GM21360 (cell line): ENCODE measurements around the gene PLEKHF1.
"Not testable (repeated sequence)": the region's sequence is repeated elsewhere in the genome, so short reads cannot be mapped to it uniquely, and the experiment has no call there.

Source experiments
- ATAC-seq: cut with Tn5 transposase; IDR thresholded peaks from one replicate; pipeline ENCODE4 v1.9.1; 2021; ENCODE audit warnings: mild to moderate bottlenecking, moderate library complexity; ENCODE audit not compliant: unreplicated experiment

Gene PLEKHF1

DNA sequence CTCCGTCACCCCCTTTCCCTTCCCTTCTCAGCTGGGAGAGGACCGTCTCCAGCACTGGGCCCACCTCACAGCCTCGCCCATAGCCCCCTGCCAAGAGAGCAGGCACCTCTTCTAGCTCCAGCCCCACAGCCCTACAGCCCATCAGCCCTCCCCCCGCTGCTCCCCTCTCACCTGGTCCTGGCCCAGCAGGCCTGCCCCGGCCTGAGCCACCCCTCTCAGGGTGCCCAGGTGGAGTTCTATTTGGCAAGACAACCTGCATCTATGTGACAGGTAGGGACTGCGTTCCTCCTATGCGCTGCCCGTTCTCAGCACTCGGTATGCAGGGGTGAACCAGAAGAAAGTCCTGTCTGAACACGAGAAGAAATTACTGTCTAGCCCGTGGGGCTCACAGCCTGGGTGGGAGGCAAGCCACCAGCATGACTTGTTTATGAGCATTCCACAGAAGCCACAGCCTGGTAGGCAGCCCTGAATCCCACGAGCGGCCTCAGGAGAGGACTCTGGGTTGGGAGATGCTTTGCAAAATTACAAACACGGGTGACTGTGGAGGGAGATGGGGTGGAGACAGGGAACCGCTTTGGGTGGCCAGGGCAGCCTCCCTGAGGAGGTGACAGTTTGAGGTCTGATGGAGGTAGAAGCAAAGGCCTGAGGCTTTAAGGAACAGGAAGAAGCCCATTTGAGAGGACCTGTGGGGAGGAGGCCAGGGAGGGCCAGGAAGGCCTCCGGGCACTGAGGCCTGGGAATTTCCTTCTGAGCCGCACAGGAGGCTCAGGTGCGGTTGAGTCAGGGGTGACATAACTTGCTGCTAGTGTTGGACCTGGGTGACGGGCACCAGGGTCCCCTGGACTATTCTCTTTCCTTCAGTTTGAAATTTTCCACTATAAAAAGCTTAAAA, 1.2 kb upstream of the PLEKHF1 start:
- no peak for ATAC-seq

DNA sequence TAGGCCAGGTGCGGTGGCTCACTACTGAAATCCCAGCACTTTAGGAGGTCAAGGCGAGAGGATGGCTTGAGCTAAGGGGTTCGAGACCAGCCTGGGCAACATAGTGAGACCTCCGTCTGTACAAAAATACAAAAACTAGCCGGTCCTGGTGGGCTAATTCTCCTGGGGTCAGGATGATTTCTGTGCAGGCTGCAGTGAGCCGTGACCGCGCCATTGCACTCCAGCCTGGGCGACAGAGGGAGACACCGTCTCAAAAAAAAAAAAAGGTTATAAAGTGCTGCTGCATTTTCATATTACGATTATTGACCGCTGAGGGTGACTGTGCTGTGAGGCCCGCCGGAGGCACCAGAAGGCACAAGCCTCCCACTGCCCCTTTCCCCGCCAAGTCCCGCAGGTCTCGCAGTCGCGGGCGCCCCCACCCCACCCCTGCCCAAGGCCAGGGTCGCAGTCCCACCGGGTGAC, 477 bp upstream of the PLEKHF1 start:
- ATAC-seq: no peak

DNA sequence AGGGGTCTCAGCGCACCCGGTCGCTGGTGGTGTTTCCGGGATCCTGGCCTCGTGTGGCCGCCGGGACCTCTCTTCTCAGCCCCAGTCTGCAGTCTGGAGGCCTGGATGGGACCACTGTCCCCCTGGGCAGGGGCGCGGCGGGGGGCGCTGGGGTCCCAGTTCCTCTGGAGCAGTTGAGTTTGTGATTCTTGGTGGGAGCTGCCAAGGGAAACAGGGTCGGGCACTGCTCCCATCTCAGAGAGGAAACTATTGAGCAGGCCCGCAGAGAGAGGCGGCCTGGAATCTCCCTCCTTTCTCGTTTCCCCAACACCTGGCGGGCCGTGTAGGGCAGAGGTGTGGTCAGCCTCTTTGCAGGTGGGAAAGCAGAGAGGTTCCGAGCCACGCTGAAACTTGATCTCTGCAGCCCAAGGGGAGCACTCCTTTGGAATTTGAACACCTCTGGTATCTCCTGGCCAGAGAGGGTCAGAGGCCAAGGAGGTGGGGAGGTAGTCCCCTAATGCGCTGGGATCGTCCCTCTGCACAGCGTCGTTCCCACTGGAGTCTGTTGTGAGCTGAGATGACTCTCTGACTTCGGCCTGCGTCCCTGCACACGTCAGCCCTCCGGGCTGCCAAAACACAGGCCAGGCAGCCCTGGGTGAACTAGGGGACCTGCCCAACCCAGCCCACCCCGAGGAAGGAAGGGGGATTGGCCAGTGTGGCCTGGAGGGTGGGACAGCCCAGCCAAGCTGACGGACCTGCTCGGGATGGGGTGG, 741 bp downstream of the PLEKHF1 start:
- ATAC-seq: no peak

DNA sequence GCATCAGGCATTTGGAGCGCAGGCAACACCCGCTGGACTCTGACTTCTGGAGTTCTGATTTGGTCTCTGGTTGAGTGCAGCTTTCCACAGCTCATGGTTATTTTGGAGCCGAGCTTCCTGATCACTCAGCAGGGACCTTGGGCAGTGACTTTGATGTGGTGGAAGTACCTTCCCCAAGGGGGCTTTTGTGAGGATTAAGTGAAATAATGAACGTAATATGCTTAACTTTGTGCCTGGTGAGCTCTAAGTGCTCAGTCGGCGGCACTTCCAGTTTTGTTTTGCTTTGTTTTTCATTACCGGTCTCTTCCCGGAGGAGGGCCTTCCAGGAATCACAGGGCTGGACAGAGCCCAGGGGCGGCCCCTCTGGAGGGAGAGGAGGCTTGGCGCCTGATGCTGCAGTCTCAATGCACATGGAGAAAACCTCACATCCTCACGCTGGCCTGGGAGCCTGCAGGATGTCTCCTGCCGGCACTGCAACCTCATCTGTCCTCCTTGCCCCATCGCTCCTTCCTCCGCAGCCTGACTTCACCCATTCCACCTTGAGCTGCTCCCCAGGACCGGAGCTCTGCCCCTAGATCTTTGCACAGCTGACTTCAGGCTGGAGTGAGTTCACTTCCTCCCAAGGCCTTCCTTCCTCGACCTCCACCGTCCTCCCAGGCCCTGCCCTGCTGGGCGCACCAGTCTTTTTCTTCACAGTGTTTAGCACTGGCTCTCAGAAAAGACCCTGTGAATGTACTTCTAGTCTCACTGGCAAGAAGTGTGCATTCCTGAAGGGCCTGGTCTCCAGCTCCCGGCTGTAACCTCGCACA, 1.5 kb downstream of the PLEKHF1 start:
- ATAC-seq: no peak

DNA sequence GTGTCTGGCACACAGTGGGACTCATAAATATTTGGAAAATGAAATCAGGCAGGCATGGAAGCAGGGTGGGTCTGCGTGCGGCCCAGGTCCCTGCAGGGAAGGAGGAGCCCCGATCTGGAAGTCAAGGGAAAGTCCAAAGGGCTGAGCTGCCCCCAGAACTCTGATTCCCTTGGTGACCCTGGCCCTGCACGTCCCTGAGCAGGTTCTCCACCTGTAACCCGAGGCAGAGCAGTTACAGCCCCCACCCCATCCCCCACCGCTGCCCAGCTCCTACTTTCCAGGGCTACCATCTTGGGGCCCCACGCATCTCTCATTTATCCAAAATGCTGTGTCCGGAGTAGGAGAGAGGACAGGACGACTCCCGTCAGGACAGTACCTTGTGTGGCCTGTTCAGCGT, 2.1 kb downstream of the PLEKHF1 start:
- no peak for ATAC-seq

DNA sequence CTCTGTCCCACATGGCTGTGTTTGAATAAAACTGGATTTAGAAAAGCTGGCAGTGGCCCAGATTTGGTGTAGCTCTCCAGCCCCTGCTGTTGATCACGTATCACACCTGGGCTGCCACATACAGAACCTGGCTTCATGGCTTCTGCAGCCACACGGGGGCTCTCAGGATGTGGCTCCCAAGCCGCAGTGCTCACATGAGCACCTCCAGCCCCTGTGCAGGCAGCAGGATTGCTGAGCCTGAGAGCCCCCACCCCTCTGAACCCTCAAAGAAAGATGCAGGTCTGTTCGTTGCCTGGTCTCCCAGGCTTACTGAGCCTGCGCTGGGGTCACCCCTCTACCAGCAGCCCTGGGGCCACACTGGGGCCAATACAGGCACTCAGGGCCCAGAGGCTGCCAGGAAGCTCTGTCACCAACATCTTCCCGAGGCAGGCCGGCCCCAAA, 2.7 kb downstream of the PLEKHF1 start:
- no peak for ATAC-seq

DNA sequence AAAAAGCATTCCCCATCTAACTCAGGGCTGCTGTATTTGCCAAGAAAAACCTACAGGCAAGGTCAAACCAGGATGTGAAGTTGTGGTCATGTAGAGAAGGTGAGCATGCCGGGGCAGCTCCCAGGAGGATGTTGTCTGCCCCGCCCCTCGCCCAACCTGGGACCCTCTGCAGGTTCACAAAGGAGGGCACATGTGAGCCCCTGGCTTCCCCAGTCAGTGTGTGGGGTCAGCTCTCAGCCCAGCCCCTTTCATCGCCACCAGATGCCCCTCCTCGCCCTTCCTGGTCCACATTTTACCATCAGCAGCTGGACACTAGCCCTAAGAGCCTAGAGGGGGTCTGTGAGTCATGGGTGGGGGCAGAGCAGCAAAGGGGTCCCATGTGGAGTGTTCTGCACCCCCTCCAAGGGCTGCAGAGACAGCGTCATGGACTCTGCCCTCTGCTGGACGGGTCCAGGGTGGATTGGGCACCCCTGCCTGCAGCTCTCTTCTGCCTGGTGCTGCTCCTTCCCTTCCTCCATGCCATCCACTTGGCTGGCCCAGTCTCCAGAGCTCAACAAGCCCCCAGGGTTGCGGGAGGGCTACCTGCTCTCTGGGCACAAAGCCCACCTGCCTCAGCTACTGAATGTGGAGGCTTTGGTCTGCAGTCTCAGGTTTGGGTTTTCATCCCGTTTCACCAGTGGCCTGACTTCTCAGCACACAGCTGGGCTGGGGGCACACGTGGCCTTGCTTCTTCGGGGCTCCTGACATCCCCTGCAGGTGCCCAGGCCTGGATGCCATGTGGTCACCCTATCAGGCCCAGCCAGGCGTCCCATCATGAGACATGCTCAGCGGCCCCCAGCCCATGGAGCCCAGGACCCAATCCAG, 3.7 kb downstream of the PLEKHF1 start:
- no peak for ATAC-seq

DNA sequence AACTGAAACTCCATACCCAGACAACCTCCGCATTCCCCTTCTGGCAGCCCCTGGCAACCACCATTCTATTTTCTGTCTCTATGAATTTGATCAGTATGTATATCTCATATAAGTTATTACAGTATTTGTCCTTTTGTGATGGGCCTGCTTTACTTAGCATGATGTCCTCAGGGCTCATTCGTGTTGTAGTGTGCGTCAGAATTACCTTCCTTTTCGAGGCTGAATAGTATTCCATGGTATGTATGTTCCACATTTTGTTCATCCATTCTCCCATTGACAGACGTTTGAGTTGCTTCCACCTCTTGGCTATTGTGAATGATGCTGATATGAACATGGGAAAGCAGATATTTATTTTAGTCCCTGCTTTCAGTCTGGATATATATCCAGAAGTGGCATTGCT, 5.0 kb downstream of the PLEKHF1 start:
- ATAC-seq: no peak

DNA sequence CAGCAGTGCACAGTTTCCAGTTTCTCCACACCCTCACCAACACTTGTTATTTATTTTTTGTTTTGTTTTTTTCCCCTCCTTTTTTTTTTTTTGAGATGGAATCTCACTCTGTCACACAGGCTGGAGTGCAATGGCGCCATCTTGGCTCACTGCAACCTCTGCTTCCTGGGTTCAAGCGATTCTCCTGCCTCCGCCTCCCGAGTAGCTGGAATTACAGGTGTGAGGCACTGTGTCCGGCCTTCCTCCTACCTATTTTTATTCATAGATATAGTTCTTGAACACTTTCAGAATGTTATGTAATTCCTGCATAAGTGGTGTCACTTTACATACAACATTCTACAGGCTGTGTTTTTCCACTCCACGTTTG, 5.7 kb downstream of the PLEKHF1 start:
- not testable (repeated sequence) for ATAC-seq

DNA sequence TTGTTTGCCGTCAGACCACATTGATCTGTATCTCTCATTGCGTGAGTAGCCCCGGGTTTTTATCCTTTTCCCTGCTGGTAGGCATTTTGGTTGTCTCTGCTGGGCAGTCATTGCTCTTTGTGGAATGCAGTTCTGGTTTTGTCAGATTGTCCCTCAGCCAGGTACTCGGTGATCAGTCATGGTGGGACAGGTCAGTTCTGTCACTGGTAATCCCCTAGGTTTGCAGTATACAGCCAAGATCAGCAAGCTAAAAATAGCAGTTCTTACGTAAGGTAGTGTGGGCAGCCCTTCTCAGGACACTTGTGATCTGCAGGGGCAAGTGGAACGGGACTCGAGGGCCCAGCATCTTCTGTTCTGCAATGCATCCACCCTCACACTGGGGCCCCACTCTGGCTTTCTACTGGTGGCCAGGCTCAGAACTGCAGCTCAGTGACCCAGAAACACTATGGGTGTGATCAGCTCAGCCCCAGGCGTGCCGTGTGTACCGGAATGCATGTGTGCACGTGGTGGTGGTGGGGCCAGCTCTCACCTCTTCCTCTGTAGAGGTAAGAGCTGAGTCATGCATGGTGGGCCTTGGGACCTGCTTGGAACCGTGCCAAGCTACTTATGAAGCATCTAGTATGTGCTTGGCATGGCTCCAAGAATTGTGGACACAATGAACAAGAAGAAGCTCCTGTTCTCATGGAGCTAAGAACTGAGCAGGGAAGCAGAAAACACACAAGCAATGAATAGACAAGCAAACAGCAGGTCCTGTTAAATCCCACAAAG, 6.3 kb downstream of the PLEKHF1 start:
- peak; percentile 77 for ATAC-seq

DNA sequence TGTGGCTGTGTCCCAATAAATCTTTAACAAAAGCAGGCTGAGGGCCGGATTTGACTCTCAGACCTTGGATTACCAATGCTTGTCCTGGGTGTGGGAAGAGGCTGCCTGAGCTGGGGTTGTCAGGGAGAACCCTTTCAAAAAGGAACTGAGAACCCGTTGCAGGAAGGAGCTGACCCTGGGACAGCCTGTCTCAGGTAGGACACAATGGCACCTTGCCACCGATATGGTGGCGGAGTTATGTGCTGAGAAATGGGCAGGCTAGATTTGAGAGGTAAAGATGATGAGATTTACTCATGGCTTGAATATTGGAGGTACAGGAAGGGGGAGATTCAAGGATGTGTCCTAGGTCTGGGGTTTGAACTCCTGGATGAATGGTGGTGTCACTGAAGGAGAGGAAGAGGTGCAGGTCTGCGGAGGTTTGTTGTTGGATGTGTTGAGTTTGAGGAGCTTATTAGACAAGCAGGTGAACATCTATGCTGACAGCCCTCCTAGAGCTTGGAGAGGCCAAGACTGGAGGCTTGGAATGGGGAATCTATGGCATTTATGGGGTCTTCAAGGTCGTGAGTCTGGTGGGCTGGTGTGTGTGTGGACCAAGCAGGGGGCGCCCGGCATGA, 7.2 kb downstream of the PLEKHF1 start:
- no peak for ATAC-seq

DNA sequence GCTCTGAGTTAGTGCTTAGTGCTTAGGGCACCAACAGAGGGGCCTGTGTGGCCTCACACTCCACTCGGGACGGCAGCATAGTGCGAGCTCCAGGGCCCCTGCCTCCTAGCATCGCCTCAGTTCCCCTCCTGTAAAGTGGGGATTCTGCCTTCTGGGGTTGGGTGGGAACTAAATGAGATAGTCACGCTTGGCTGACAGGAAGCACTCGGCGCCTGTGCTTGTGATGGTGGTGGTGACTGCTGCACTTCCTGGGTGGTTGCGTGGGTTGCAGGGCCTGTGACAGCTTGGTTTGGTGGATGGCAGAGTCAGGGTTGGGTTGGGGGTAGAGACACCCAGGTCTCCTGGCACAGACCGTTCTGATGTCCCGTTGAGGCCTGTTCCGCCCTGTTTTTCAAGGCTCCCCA, 7.7 kb downstream of the PLEKHF1 start:
- ATAC-seq: no peak

DNA sequence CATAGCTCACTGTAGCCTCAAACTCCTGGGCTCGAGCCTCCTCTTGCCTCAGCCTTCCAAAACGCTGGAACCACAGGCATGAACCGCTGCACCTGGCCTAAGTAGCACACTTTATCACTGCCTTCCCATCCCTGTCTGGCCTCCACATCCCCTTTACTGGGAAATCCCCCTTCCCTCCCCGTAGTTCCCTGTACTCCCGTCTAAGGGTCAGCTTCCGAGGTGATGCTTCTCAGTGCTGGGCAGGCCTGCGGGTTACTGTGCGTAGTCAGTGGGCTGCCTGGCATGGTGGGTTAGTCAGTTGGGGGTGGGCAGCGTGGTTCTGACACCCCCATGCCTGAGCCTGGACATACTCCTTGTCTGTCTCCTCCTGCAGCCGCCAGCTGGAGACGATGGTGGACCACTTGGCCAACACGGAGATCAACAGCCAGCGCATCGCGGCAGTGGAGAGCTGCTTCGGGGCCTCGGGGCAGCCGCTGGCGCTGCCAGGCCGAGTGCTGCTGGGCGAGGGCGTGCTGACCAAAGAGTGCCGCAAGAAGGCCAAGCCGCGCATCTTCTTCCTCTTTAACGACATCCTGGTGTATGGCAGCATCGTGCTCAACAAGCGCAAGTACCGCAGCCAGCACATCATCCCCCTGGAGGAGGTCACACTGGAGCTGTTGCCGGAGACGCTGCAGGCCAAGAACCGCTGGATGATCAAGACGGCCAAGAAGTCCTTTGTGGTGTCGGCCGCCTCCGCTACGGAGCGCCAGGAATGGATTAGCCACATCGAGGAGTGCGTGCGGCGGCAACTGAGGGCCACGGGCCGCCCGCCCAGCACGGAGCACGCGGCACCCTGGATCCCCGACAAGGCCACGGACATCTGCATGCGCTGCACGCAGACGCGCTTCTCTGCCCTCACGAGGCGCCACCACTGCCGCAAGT, 8.4 kb downstream of the PLEKHF1 start:
- no peak for ATAC-seq

DNA sequence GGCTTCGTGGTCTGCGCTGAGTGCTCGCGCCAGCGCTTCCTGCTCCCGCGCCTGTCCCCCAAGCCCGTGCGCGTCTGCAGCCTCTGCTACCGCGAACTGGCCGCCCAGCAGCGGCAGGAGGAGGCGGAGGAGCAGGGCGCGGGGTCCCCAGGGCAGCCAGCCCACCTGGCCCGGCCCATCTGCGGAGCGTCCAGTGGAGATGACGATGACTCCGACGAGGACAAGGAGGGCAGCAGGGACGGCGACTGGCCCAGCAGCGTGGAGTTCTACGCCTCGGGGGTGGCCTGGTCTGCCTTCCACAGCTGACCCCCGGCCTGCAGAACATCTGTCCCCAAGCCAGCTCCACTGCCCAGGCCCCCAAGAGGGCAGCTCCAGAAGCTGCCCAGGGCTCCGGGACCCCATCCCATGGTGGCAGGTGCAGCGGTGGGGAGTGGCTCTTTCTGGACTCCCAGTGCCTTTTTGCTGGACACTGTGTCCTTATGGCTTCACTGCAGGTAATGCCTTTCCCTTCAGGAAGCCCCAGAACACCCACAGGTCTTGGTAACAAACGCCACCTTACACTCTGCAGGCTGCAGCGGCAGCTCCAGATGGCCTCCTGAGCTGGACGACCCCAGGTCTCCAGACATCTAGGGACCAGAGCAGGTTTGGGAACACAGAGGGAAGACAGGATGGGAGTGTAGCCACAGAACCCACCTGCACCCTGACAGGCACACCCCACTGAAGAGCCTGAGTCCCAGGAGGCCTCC, 9.3 kb downstream of the PLEKHF1 start:
- ATAC-seq: no peak

DNA sequence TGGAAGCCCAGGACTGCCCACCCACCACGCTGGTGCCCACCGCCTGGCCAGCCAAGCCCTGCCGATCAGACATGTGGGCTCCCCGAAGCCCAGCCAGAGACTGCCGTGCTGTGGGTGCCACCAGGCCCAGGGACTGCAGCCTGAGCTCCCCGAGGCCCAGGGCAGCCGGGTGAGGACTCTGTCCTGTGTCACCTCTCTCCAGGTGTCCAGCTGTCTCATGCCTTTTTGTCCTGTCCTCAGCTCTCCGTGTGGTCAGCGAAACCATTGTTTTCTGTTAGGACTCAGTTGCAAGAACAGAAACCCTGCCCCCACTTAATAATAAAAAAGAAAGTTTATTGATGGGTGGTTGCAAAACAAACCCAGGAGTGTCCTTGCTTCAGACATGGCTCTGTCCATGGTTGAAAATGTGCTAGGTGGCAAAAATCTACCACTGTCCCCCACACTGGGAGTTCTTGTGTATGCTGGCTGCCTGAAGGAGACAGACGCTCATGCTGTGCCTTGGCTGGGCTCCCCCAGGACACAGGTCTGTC, 9.9 kb downstream of the PLEKHF1 start:
- ATAC-seq: no peak

DNA sequence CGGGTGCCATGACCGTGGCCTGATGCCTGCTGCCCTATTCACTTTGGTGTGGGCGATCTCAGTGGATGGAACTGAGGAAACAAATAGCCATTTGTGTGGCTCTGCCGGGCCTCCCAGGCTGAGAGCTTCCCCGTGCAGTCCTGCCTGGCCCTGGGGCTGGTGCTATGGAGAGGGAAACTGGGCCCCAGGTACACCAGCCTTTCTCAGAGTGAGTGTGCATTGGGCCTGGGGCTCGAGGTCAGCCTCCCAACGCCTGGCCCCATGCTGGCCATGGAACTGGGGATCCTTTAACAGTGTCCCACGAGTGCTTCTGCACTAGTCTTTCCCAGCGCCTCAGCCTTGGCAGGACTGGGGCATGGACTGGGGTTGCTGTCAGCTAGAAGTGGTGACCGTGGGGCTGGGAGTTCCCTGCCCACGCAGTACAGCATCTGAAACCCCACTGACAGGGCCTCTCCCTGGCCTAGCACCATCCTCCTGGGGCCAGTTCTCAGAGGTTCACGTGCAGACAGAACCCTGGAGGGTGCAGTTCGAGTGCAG, 10.5 kb downstream of the PLEKHF1 start:
- ATAC-seq: no peak

DNA sequence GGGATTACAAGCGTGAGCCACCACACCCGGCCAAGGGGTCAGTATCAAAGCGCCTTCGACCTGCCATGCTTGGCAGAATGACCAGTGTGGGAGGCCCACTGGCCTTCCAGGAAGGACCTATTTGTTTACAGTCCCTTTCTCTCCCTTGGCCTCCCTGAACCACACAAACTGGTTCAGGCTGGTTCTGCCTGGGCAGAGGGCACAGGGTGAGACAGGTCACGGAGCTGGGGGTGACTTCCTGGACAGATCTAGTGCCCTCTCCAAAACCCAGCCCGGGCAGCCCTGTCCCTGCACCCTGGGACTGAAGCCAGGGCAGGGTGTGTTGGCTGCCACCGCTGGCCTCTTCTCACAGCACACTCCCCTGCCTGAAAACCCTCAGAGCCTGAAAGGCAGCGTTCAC, 11.3 kb downstream of the PLEKHF1 start:
- ATAC-seq: no peak
